Gastroesophageal sphincter (tissue), 4 donors: ENCODE data around the gene SFMBT2. TPM values are rescaled to one million over a fixed set of nuclear protein-coding genes. Genes with fewer than 3 reads are reported as not detected.
A peak's percentile ranks its signal among the peaks of the same experiment; 100 is the strongest.

Experiments
- ATAC-seq: fragments of 150-250 bp; one replicate; pipeline ENCODE4 v1.9.1; 2016; ENCODE audit warnings: mild to moderate bottlenecking, moderate library complexity
- H3K27ac ChIP-seq, 4 donors: fragments of 200-600 bp; sonication (generic) in 3 of 4; 1 replicate in 3 of 4; 2 replicates in 1 of 4; pipeline ENCODE4 v1.5.1; 2016 to 2019
- H3K27me3 ChIP-seq: fragments of 200-600 bp; sonication (generic); one replicate; pipeline ENCODE4 v1.5.1; 2019
- H3K36me3 ChIP-seq, 2 donors: fragments of 200-600 bp; sonication (generic); one replicate each; pipeline ENCODE4 v1.5.1; 2019; ENCODE audit warnings: control low read depth in 1 of 2
- H3K4me1 ChIP-seq, 3 donors: fragments of 200-600 bp; sonication (generic); 1 replicate in 2 of 3; 2 replicates in 1 of 3; pipeline ENCODE4 v1.5.1; 2016 to 2019; ENCODE audit warnings: control low read depth in 2 of 3
- H3K4me3 ChIP-seq, 2 donors: fragments of 200-600 bp; sonication (generic); one replicate each; pipeline ENCODE4 v1.5.1; 2019; ENCODE audit warnings: mild to moderate bottlenecking in 1 of 2, moderate library complexity in 1 of 2
- H3K9me3 ChIP-seq, 3 donors: fragments of 200-600 bp; sonication (generic); one replicate each; pipeline ENCODE4 v1.5.1; 2017 to 2019; ENCODE audit warnings: control low read depth in 2 of 3
- CTCF ChIP-seq, 4 experiments: fragments of 200-600 bp in 2 of 4; fragments of 450-650 bp in 2 of 4; sonication (generic) in 1 of 4; IDR thresholded peaks; one replicate each; pipeline ENCODE4 v1.5.1; 2017 to 2019; ENCODE audit warnings: antibody characterized with exemption in 4 of 4, mild to moderate bottlenecking in 2 of 4, moderate library complexity in 2 of 4
- EP300 ChIP-seq: sonication (generic); formaldehyde crosslinking; IDR thresholded peaks from one replicate; pipeline ENCODE4 v1.6.1; 2017; ENCODE audit warnings: antibody characterized with exemption, mild to moderate bottlenecking
- POLR2A ChIP-seq, 2 donors: fragments of 450-650 bp; IDR thresholded peaks; one replicate each; pipeline ENCODE4 v1.6.1; 2017; ENCODE audit warnings: antibody characterized with exemption in 2 of 2, mild to moderate bottlenecking in 2 of 2, moderate library complexity in 1 of 2
- POLR2AphosphoS5 ChIP-seq: sonication (generic); formaldehyde crosslinking; IDR thresholded peaks from one replicate; pipeline ENCODE4 v1.6.1; 2017; ENCODE audit warnings: antibody characterized with exemption
- WGBS, 2 donors: methylation state at CpG; one replicate each; pipeline ENCODE4 v1.1.5; 2018; ENCODE audit warnings: low coverage in 1 of 2; 5-methylcytosine and 5-hydroxymethylcytosine counted together
- total RNA-seq, 4 donors: library from RNA; depleted of rRNA; stranded (reverse); fragments of >200 nt; gene quantifications; one replicate each; pipeline ENCODE4 v1.1.0, GENCODE V29; 2016

SFMBT2 gene
- total RNA-seq, 4 donors from 2014 or later = 6.9 to 14.3 (median 11.4) TPM

- no peak overlapping the region for H3K27ac ChIP-seq
- ATAC-seq = peak; percentile 39
Measured at GRCh38 chr10:7345717-7346116, 65.1 kb downstream of the SFMBT2 start.

GRCh38 chr10:7343040-7343439 is 67.8 kb downstream of the SFMBT2 start:
- H3K27me3 ChIP-seq = no peaks in the 10 kb centered on the region
- H3K9me3 ChIP-seq = no peaks in the 10 kb centered on the region
- H3K4me3 ChIP-seq = no peak overlapping the region
- no peak for ATAC-seq
- peaks cover 0 to 6% of the 10 kb centered on the region in 2 donors for H3K36me3 ChIP-seq
- WGBS, 2 donors = 83 to 100% methylated on average over 2 to 3 of the region's 3 CpGs
- no peak overlapping the region for H3K27ac ChIP-seq
- TF ChIP-seq POLR2A (IDR thresholded peaks at IDR 0.05) = no peak
- no peak for TF ChIP-seq CTCF (IDR thresholded peaks at IDR 0.05)
- no peak for TF ChIP-seq POLR2AphosphoS5
- TF ChIP-seq EP300 = no peak
- H3K4me1 ChIP-seq = peaks cover 3 to 28% (median 7%) of the 10 kb centered on the region in 3 donors

More at GRCh38 chr10:7345717-7346116, 65.1 kb downstream of the SFMBT2 start:
- TF ChIP-seq EP300 = no peak
- TF ChIP-seq POLR2A (IDR thresholded peaks at IDR 0.05) = no peak
- no peak for TF ChIP-seq CTCF (IDR thresholded peaks at IDR 0.05)
- no peak for TF ChIP-seq POLR2AphosphoS5
- Histone ChIP-seq H3K36me3 (no peaks in the 10 kb centered on the region), H3K4me3 (no peak overlapping the region), H3K9me3 (no peaks in the 10 kb centered on the region), H3K27me3 (no peaks in the 10 kb centered on the region), H3K4me1 (peaks cover 0 to 14% (median 7%) of the 10 kb centered on the region in 3 donors)
- 29 to 36% methylated on average over 10 of the region's 10 CpGs for WGBS, 2 donors

- no peak overlapping the region for H3K4me3 ChIP-seq
- no peaks in the 10 kb centered on the region for H3K9me3 ChIP-seq
- TF ChIP-seq POLR2AphosphoS5 = no peak
- TF ChIP-seq EP300 = no peak
- TF ChIP-seq POLR2A (IDR thresholded peaks at IDR 0.05) = no peak
- no peak for TF ChIP-seq CTCF (IDR thresholded peaks at IDR 0.05)
- peaks cover 0 to 20% (median 3%) of the 10 kb centered on the region in 3 donors for H3K4me1 ChIP-seq
- H3K27me3 ChIP-seq = no peaks in the 10 kb centered on the region
- H3K36me3 ChIP-seq = peaks cover 0 to 6% of the 10 kb centered on the region in 2 donors
- H3K27ac ChIP-seq = no peak overlapping the region
- ATAC-seq = no peak
- WGBS, 2 donors = 32 to 96% methylated on average over 3 to 10 of the region's 10 CpGs
Measured at GRCh38 chr10:7340179-7340874, 70.5 kb downstream of the SFMBT2 start.

GRCh38 chr10:7339510-7339909 is 71.3 kb downstream of the SFMBT2 start:
- H3K4me3 ChIP-seq = no peak overlapping the region
- no peaks in the 10 kb centered on the region for H3K9me3 ChIP-seq
- no peak for TF ChIP-seq CTCF (IDR thresholded peaks at IDR 0.05)
- no peak for TF ChIP-seq POLR2A (IDR thresholded peaks at IDR 0.05)
- no peak for TF ChIP-seq EP300
- TF ChIP-seq POLR2AphosphoS5 = no peak
- H3K4me1 ChIP-seq = peaks cover 0 to 18% (median 3%) of the 10 kb centered on the region in 3 donors
- 75 to 90% methylated on average over 2 to 4 of the region's 4 CpGs for WGBS, 2 donors
- no peaks in the 10 kb centered on the region for H3K27me3 ChIP-seq
- H3K27ac ChIP-seq = no peak overlapping the region
- peaks cover 0 to 6% of the 10 kb centered on the region in 2 donors for H3K36me3 ChIP-seq
- no peak for ATAC-seq

GRCh38 chr10:7338469-7338868 is 72.4 kb downstream of the SFMBT2 start:
- Histone ChIP-seq H3K4me3 (no peak overlapping the region), H3K36me3 (peaks cover 0 to 6% of the 10 kb centered on the region in 2 donors), H3K4me1 (peaks cover 0 to 18% (median 3%) of the 10 kb centered on the region in 3 donors), H3K27me3 (no peaks in the 10 kb centered on the region), H3K27ac (no peak overlapping the region), H3K9me3 (no peaks in the 10 kb centered on the region)
- TF ChIP-seq EP300 = no peak
- no peak for TF ChIP-seq POLR2A (IDR thresholded peaks at IDR 0.05)
- no peak for TF ChIP-seq POLR2AphosphoS5
- TF ChIP-seq CTCF (IDR thresholded peaks at IDR 0.05) = no peak
- WGBS, 2 donors = 97% methylated on average over 5 to 7 of the region's 7 CpGs
- no peak for ATAC-seq
